Measurements from ENCODE around the gene MYO7B. TPM values are rescaled to one million over a fixed set of nuclear protein-coding genes. Genes with fewer than 3 reads are reported as not detected.

The MYO7B gene
- total RNA-seq, 1 donor, result under 0.01 TPM

DNA sequence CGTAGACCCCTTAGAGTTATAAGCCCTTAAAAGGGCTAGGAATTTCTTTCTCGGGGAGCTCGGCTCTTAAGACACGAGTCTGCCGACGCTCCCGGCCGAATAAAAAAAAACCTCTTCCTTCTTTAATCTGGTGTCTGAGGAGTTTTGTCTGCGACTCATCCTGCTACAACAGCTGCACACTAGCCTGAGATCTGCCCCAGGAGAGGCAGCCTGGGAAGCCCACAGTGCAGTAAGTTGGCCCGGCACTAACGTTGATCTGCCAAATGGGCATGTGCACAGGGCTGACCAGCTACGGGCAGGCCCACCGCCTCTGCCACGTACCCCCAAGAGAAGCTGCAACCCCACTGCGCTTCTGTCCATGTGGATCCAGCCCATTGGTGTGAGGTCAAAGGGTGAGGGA lies 148.3 kb downstream of the MYO7B start:
- Histone ChIP-seq H3K36me3 (ENCODE audit: insufficient read depth, low read length) (no peaks in the 10 kb centered on the region), H3K4me3 (ENCODE audit: insufficient read depth, low read length) (no peak overlapping the region), H3K27me3 (ENCODE audit: insufficient read depth, low read length) (no peaks in the 10 kb centered on the region), H3K4me1 (ENCODE audit: insufficient read depth, low read length) (peaks cover 7% of the 10 kb centered on the region), H3K79me2 (ENCODE audit: insufficient read depth, low read length) (no peaks in the 10 kb centered on the region), H3K27ac (ENCODE audit: low read depth, low read length) (no peak overlapping the region), H3K9me3 (ENCODE audit: low read depth, low read length) (peaks cover 2% of the 10 kb centered on the region), H2AFZ (ENCODE audit: low read length) (no peak overlapping the region), H4K20me1 (ENCODE audit: insufficient read depth, low read length) (no peaks in the 10 kb centered on the region), H3K4me2 (ENCODE audit: insufficient read depth, low read length) (no peak overlapping the region)
- TF ChIP-seq CTCF (IDR thresholded peaks at IDR 0.05; ENCODE audit: extremely low read depth, low read depth, low read length), result no peak
- DNase-seq (ENCODE audit: insufficient read length, low spot score, missing footprints), result peak; percentile 74

- Histone ChIP-seq H4K20me1 (ENCODE audit: insufficient read depth, low read length) (no peaks in the 10 kb centered on the region), H3K79me2 (ENCODE audit: insufficient read depth, low read length) (no peaks in the 10 kb centered on the region), H3K4me1 (ENCODE audit: insufficient read depth, low read length) (peaks cover 7% of the 10 kb centered on the region), H3K9me3 (ENCODE audit: low read depth, low read length) (peaks cover 2% of the 10 kb centered on the region), H3K4me2 (ENCODE audit: insufficient read depth, low read length) (no peak overlapping the region), H3K27me3 (ENCODE audit: insufficient read depth, low read length) (no peaks in the 10 kb centered on the region), H3K4me3 (ENCODE audit: insufficient read depth, low read length) (no peak overlapping the region), H3K36me3 (ENCODE audit: insufficient read depth, low read length) (no peaks in the 10 kb centered on the region), H3K27ac (ENCODE audit: low read depth, low read length) (no peak overlapping the region), H2AFZ (ENCODE audit: low read length) (peak overlapping the region; percentile 39)
- no peak for TF ChIP-seq CTCF (IDR thresholded peaks at IDR 0.05; ENCODE audit: extremely low read depth, low read depth, low read length)
- DNase-seq (ENCODE audit: insufficient read length, low spot score, missing footprints), result peak; percentile 47
These were observed 150.1 kb downstream of the MYO7B start for GRCh38 chr2:127685410-127686080.

Other genes with a start within 250 kb of the MYO7B start
- 43.1 and 43.9 TPM in 2 replicates for gene ERCC3, start 241.5 kb upstream of the MYO7B start, total RNA-seq
- 64.1 and 65.4 TPM in 2 replicates for gene MAP3K2, start 147.7 kb upstream of the MYO7B start, total RNA-seq
- gene PROC, start 117.3 kb upstream of the MYO7B start, total RNA-seq, result 0.29 TPM in 1 of 2 replicates, not detected in the other
- gene IWS1, start 9.2 kb upstream of the MYO7B start, total RNA-seq, result 28.3 and 36.6 TPM in 2 replicates
- gene GPR17, start 110.5 kb downstream of the MYO7B start, total RNA-seq, result not detected in 2 replicates
- 11.2 and 14.8 TPM in 2 replicates for gene LIMS2, start 139.8 kb downstream of the MYO7B start, total RNA-seq
- 5.8 and 6.5 TPM in 2 replicates for gene SFT2D3, start 165.8 kb downstream of the MYO7B start, total RNA-seq